CD14-positive monocyte (primary cell): ENCODE measurements around the gene NEU1. TPM values are rescaled to one million over a fixed set of nuclear protein-coding genes. Genes with fewer than 3 reads are reported as not detected.

Experiments
- DNase-seq, 3 donors: peaks; one replicate each; pipeline ENCODE4 v3.0.0-alpha.2; 2011 to 2022
- H2AFZ ChIP-seq: 2 replicates; pipeline ENCODE4 v1.6.0; 2012; ENCODE audit warnings: mild to moderate bottlenecking, low read depth, low read length, inconsistent platforms; ENCODE audit not compliant: insufficient read depth, poor library complexity, severe bottlenecking
- H3K27ac ChIP-seq, 2 donors: 1 replicate in 1 of 2; 2 replicates in 1 of 2; pipeline ENCODE4 v1.5.1; 2012 to 2013; ENCODE audit warnings: low read length in 2 of 2, control low read depth in 1 of 2, inconsistent platforms in 1 of 2, low read depth in 1 of 2, mild to moderate bottlenecking in 1 of 2
- H3K27me3 ChIP-seq, 2 donors: one replicate each; pipeline versions ENCODE4 v1.6.0 to v1.6.1; 2011 to 2013; ENCODE audit warnings: low read length in 2 of 2; ENCODE audit not compliant: control insufficient read depth in 2 of 2, insufficient read depth in 2 of 2
- H3K36me3 ChIP-seq, 2 donors: replicated peaks in 1 of 2; 1 replicate in 1 of 2; 2 replicates in 1 of 2; pipeline versions ENCODE4 v1.5.1 to v1.6.1; 2012 to 2013; ENCODE audit warnings: low read length in 2 of 2, control low read depth in 1 of 2, inconsistent platforms in 1 of 2, mild to moderate bottlenecking in 1 of 2; ENCODE audit not compliant: insufficient read depth in 2 of 2, control insufficient read depth in 1 of 2
- H3K4me1 ChIP-seq, 2 donors: 1 replicate in 1 of 2; 2 replicates in 1 of 2; pipeline versions ENCODE4 v1.5.1 to v1.6.1; 2012 to 2013; ENCODE audit warnings: low read length in 2 of 2, control low read depth in 1 of 2, inconsistent platforms in 1 of 2, mild to moderate bottlenecking in 1 of 2, moderate library complexity in 1 of 2; ENCODE audit not compliant: insufficient read depth in 2 of 2, control insufficient read depth in 1 of 2
- H3K4me2 ChIP-seq: replicated peaks from 2 replicates; pipeline ENCODE3; 2012; ENCODE audit warnings: low read length, moderate library complexity, mild to moderate bottlenecking; ENCODE audit not compliant: poor library complexity, severe bottlenecking; ENCODE audit errors: extremely low read depth
- H3K4me3 ChIP-seq, 3 experiments: fragments of 200-600 bp in 1 of 3; sonication (generic) in 1 of 3; replicated peaks in 1 of 3; 1 replicate in 2 of 3; 2 replicates in 1 of 3; pipeline ENCODE4 v1.5.1; 2011 to 2013; ENCODE audit warnings: low read length in 3 of 3, mild to moderate bottlenecking in 3 of 3, control low read depth in 2 of 3, low read depth in 2 of 3, inconsistent platforms in 1 of 3, moderate library complexity in 1 of 3
- H3K79me2 ChIP-seq: 2 replicates; pipeline ENCODE4 v1.6.0; 2012; ENCODE audit warnings: mild to moderate bottlenecking, control low read depth, inconsistent platforms, low read length, moderate library complexity; ENCODE audit not compliant: insufficient read depth
- H3K9ac ChIP-seq: 2 replicates; pipeline ENCODE4 v1.6.0; 2017; ENCODE audit warnings: low read length, mild to moderate bottlenecking; ENCODE audit not compliant: insufficient read depth, poor library complexity, severe bottlenecking
- H3K9me3 ChIP-seq, 2 donors: replicated peaks in 1 of 2; 1 replicate in 1 of 2; 2 replicates in 1 of 2; pipeline versions ENCODE4 v1.5.1 to v1.6.1; 2012 to 2013; ENCODE audit warnings: low read length in 2 of 2, control low read depth in 1 of 2; ENCODE audit not compliant: control insufficient read depth in 1 of 2, insufficient read depth in 1 of 2
- H4K20me1 ChIP-seq: 2 replicates; pipeline ENCODE4 v1.6.0; 2012; ENCODE audit warnings: mild to moderate bottlenecking, low read length, control low read depth, moderate library complexity; ENCODE audit not compliant: insufficient read depth
- H3K27ac Mint-ChIP-seq, 7 donors: one replicate each; pipeline ENCODE4 v1.8.0; 2020; ENCODE audit warnings: mild to moderate bottlenecking in 7 of 7, mixed read lengths in 7 of 7, moderate library complexity in 6 of 7, inconsistent platforms in 2 of 7
- H3K27me3 Mint-ChIP-seq, 3 donors: one replicate each; pipeline ENCODE4 v1.8.0; 2021 to 2022; ENCODE audit warnings: low read depth in 3 of 3, mild to moderate bottlenecking in 3 of 3, mixed read lengths in 3 of 3, moderate library complexity in 3 of 3, inconsistent platforms in 1 of 3
- H3K36me3 Mint-ChIP-seq, 2 donors: one replicate each; pipeline ENCODE4 v1.8.0; 2020; ENCODE audit warnings: mixed read lengths in 2 of 2, inconsistent platforms in 1 of 2, mild to moderate bottlenecking in 1 of 2
- H3K4me1 Mint-ChIP-seq: one replicate; pipeline ENCODE4 v1.8.0; 2020; ENCODE audit warnings: mild to moderate bottlenecking, mixed read lengths
- H3K4me3 Mint-ChIP-seq, 2 donors: one replicate each; pipeline ENCODE4 v1.8.0; 2020; ENCODE audit warnings: mild to moderate bottlenecking in 2 of 2, mixed read lengths in 2 of 2, moderate library complexity in 1 of 2
- H3K9me3 Mint-ChIP-seq, 7 donors: one replicate each; pipeline ENCODE4 v1.8.0; 2020 to 2022; ENCODE audit warnings: mixed read lengths in 7 of 7, mild to moderate bottlenecking in 6 of 7, moderate library complexity in 6 of 7, inconsistent platforms in 2 of 7
- WGBS: methylation state at CpG from one replicate; pipeline ENCODE4 v1.1.5; 2013; ENCODE audit warnings: missing lambda C conversion rate; ENCODE audit not compliant: insufficient coverage; 5-methylcytosine and 5-hydroxymethylcytosine counted together
- intact Hi-C, 2 donors: fragments of 100-400 bp; cut with micrococcal nuclease; formaldehyde crosslinking; loops; one replicate each; pipeline versions ENCODE4 v1.15.0 to v1.15.1; 2023
- polyA plus RNA-seq, 3 donors: library from polyadenylated mRNA; depleted of rRNA in 1 of 3; unstranded in 2 of 3; stranded (reverse) in 1 of 3; fragments of 300-500 nt in 2 of 3; fragments of >200 nt in 1 of 3; fragmentation: Illumina TruSeq in 2 of 3; gene quantifications; 1 replicate in 2 of 3; 2 replicates in 1 of 3; pipeline ENCODE4 v1.2.3, GENCODE V29; 2012 to 2021
- TF ChIP-seq, protein P1 (sequence below): fragments of 200-600 bp; IDR thresholded peaks from one replicate; pipeline ENCODE4 v1.8.0; 2022; ENCODE audit warnings: antibody characterized with exemption, mild to moderate bottlenecking

NEU1 gene
- polyA plus RNA-seq, 3 donors, result 70.2 to 89.5 (median 81.8) TPM

DNA sequence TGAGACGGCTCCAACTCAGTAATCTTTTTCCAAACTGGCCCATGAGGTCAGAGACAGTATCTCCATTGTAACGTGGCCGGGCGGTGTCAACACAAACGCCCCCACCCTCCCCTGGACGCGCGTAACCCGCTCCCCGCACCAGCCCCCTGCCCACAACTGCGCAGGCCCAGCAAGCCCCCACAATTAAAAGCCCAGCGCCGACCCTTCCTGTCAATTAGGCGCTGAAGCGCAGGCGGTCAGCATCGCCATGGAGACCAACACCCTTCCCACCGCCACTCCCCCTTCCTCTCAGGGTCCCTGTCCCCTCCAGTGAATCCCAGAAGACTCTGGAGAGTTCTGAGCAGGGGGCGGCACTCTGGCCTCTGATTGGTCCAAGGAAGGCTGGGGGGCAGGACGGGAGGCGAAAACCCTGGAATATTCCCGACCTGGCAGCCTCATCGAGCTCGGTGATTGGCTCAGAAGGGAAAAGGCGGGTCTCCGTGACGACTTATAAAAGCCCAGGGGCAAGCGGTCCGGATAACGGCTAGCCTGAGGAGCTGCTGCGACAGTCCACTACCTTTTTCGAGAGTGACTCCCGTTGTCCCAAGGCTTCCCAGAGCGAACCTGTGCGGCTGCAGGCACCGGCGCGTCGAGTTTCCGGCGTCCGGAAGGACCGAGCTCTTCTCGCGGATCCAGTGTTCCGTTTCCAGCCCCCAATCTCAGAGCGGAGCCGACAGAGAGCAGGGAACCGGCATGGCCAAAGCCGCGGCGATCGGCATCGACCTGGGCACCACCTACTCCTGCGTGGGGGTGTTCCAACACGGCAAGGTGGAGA lies 47.4 kb downstream of the NEU1 start, which contains the start of the genes HSPA1A and HSPA1L:
HSPA1A (plus strand) TSS at position 519 of the 814 bp plus-strand sequence; CDS start at position 733, 214 bp downstream.
HSPA1L (minus strand) TSS at position 259 of the 814 bp plus-strand sequence. CDS start 3,311 bp downstream, outside the sequence.
- peaks cover 54% of the 10 kb centered on the region for H3K79me2 ChIP-seq
- Mint-ChIP-seq H3K4me1 (peaks cover 47% of the 10 kb centered on the region), H3K27ac (peak within 1 kb of the TSS; percentile 92 to 98 (median 94)), H3K9me3 (no peaks in the 10 kb centered on the region), H3K36me3 (peaks cover 13 to 28% of the 10 kb centered on the region in 2 donors), H3K27me3 (peaks cover 0 to 3% (median 0%) of the 10 kb centered on the region in 3 donors), H3K4me3 (peak within 1 kb of the TSS; percentile 93 to 95)
- no peaks in the 10 kb centered on the region for H3K9me3 ChIP-seq
- peak within 1 kb of the TSS; percentile 59 to 94 (median 82) for H3K4me3 ChIP-seq
- intact Hi-C loops, result no loop called here
- DNase-seq, result peak; percentile 71 to 80 (median 80)
- peak within 1 kb of the TSS; percentile 81 for H2AFZ ChIP-seq
- H3K27ac ChIP-seq, result peak within 1 kb of the TSS; percentile 60 to 78
- H3K9ac ChIP-seq, result peak within 1 kb of the TSS; percentile 66
- peak within 1 kb of the TSS; percentile 95 for H3K4me2 ChIP-seq
- no peaks in the 10 kb centered on the region for H4K20me1 ChIP-seq
- H3K36me3 ChIP-seq, result peaks cover 9 to 15% of the 10 kb centered on the region in 2 donors
- TF ChIP-seq, protein P1, sequence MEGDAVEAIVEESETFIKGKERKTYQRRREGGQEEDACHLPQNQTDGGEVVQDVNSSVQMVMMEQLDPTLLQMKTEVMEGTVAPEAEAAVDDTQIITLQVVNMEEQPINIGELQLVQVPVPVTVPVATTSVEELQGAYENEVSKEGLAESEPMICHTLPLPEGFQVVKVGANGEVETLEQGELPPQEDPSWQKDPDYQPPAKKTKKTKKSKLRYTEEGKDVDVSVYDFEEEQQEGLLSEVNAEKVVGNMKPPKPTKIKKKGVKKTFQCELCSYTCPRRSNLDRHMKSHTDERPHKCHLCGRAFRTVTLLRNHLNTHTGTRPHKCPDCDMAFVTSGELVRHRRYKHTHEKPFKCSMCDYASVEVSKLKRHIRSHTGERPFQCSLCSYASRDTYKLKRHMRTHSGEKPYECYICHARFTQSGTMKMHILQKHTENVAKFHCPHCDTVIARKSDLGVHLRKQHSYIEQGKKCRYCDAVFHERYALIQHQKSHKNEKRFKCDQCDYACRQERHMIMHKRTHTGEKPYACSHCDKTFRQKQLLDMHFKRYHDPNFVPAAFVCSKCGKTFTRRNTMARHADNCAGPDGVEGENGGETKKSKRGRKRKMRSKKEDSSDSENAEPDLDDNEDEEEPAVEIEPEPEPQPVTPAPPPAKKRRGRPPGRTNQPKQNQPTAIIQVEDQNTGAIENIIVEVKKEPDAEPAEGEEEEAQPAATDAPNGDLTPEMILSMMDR, result no peak
- peaks cover 41 to 54% of the 10 kb centered on the region in 2 donors for H3K4me1 ChIP-seq
- under 1% methylated on average over 48 of the region's 56 CpGs for WGBS
- H3K27me3 ChIP-seq, result no peaks in the 10 kb centered on the region

- peak overlapping the region; percentile 66 for H3K9ac ChIP-seq
- peaks cover 35 to 48% of the 10 kb centered on the region in 2 donors for H3K4me1 ChIP-seq
- peak overlapping the region; percentile 59 to 94 (median 82) for H3K4me3 ChIP-seq
- H2AFZ ChIP-seq, result peak overlapping the region; percentile 81
- intact Hi-C loops, result no loop called here
- H3K4me1 Mint-ChIP-seq, result peaks cover 42% of the 10 kb centered on the region
- H3K9me3 ChIP-seq, result no peaks in the 10 kb centered on the region
- 0% methylated on average over 10 of the region's 13 CpGs for WGBS
- H3K79me2 ChIP-seq, result peaks cover 48% of the 10 kb centered on the region
- H3K27me3 Mint-ChIP-seq, result peaks cover 0 to 4% (median 0%) of the 10 kb centered on the region in 3 donors
- peak overlapping the region; percentile 60 to 78 for H3K27ac ChIP-seq
- H4K20me1 ChIP-seq, result no peaks in the 10 kb centered on the region
- DNase-seq, result peak; percentile 59 to 93 (median 74)
- H3K27ac Mint-ChIP-seq, result peak overlapping the region; percentile 92 to 98 (median 94)
- peak overlapping the region; percentile 95 for H3K4me2 ChIP-seq
- H3K27me3 ChIP-seq, result no peaks in the 10 kb centered on the region
- H3K36me3 ChIP-seq, result peaks cover 11 to 21% of the 10 kb centered on the region in 2 donors
- H3K36me3 Mint-ChIP-seq, result peaks cover 17 to 34% of the 10 kb centered on the region in 2 donors
- TF ChIP-seq, protein P1, result no peak
- H3K9me3 Mint-ChIP-seq, result no peaks in the 10 kb centered on the region
- H3K4me3 Mint-ChIP-seq, result peak overlapping the region; percentile 93 to 95
Observed at GRCh38 chr6:31814677-31815024, 48.0 kb downstream of the NEU1 start.
